ENCODE data around the gene CCL4L2.
"Not testable (repeated sequence)": the region's sequence is repeated elsewhere in the genome, so short reads cannot be mapped to it uniquely, and the experiment has no call there.

Gene CCL4L2

DNA sequence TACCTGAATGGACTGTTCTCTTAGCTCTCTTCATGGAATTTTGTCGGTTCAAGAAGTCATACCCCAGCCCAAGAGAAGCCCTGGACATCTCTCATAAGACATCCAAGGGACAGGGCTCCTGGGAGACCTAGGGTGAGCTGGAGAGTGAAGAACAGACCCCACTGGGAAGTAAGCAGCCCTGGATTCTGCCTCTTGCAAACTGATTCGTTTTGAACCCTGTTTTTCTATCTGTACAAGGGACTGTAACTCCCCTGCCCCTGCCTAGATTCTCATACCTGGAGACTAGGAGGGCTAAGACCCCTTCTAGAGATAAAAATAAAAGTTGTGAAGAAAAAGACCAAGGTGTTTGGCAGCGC lies 14.8 kb upstream of the CCL4L2 start:
- no peaks in the 10 kb centered on the region for H4K20me1 ChIP-seq (ENCODE audit: insufficient read depth, low read length, poor library complexity, severe bottlenecking)
- peaks cover 20% of the 10 kb centered on the region for H3K4me1 ChIP-seq (ENCODE audit: insufficient read depth, low read length, poor library complexity, severe bottlenecking)
- no peak overlapping the region for H3K4me2 ChIP-seq (ENCODE audit: low read depth, low read length, poor library complexity, severe bottlenecking)
- no peak overlapping the region for H3K4me3 ChIP-seq (ENCODE audit: low read length, poor library complexity, severe bottlenecking)
- no peaks in the 10 kb centered on the region for H3K79me2 ChIP-seq (ENCODE audit: insufficient read depth, low read length)
- H3K9me3 ChIP-seq (ENCODE audit: insufficient read depth, low read depth, low read length): no peaks in the 10 kb centered on the region
- no peaks in the 10 kb centered on the region for H3K9me2 ChIP-seq (replicated peaks; ENCODE audit: low read depth, low read length)
- no peaks in the 10 kb centered on the region for H3F3A ChIP-seq (ENCODE audit: low read depth)
- H3K27me3 ChIP-seq (ENCODE audit: insufficient read depth, low read length, poor library complexity, severe bottlenecking): no peaks in the 10 kb centered on the region
- no peak overlapping the region for H3K9ac ChIP-seq (ENCODE audit: low read depth, low read length, poor library complexity, severe bottlenecking)
- no peak overlapping the region for H2AFZ ChIP-seq (ENCODE audit: low read length)
- TF ChIP-seq EZH2phosphoT487 (IDR thresholded peaks at IDR 0.05; ENCODE audit: borderline replicate concordance): no peak
- TF ChIP-seq, protein P1, sequence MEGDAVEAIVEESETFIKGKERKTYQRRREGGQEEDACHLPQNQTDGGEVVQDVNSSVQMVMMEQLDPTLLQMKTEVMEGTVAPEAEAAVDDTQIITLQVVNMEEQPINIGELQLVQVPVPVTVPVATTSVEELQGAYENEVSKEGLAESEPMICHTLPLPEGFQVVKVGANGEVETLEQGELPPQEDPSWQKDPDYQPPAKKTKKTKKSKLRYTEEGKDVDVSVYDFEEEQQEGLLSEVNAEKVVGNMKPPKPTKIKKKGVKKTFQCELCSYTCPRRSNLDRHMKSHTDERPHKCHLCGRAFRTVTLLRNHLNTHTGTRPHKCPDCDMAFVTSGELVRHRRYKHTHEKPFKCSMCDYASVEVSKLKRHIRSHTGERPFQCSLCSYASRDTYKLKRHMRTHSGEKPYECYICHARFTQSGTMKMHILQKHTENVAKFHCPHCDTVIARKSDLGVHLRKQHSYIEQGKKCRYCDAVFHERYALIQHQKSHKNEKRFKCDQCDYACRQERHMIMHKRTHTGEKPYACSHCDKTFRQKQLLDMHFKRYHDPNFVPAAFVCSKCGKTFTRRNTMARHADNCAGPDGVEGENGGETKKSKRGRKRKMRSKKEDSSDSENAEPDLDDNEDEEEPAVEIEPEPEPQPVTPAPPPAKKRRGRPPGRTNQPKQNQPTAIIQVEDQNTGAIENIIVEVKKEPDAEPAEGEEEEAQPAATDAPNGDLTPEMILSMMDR (conservative IDR thresholded peaks at IDR 0.05; ENCODE audit: low read length): no peak
- H3K36me3 ChIP-seq (ENCODE audit: insufficient read depth, low read length): no peaks in the 10 kb centered on the region

DNA sequence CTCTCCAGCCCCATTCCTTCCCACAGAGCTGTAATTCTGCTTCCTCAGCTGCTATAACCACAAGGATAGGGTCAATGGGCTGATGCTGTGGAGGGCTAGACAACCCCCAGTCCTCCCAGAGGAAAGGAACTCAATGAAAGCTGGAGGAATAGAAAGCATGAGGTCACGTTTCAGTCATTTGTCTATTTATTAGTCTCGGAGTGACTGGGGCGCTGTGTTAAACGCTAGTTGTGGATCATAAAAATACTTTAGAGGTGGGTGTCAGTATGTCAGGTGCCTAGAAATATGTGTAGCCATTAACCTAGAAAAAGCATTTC lies 13.5 kb upstream of the CCL4L2 start:
- H3F3A ChIP-seq (ENCODE audit: low read depth): 0 out of 2 replicates have a peak, but pooled peaks cover 3% of the 10 kb centered on the region

DNA sequence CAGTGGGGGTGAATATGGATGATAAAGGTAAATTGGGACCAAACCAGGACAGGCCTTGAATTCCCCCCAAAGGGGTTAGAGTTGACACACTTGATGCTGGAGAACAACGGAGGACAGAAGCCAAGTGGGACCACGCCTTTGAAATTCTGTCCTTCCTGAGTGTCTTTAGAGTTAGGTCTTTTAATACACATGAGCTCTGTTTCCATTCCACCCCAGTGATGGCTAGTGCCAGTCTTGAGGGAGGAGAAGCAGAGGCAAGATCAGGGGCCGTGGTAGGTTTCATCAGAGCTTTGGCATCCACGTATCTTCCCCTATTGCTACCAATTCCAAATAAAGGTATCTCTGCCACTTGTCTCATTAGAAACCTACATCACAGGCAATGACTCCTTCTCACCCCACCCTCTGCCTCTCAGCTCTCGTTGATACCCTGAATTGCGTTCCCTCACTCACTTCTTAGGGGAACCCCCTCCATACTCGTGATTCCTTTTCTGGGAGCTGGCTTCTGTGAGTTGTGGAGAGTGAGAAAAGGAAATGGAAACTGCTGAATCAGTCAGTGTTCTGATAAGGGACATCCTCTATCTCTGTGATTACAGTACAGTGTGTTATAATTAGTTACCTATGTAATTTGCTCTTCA lies 11.9 kb upstream of the CCL4L2 start:
- Histone ChIP-seq H2AFZ (ENCODE audit: low read length) (no peak overlapping the region), H3K27me3 (ENCODE audit: insufficient read depth, low read length, poor library complexity, severe bottlenecking) (no peaks in the 10 kb centered on the region), H3K9ac (ENCODE audit: low read depth, low read length, poor library complexity, severe bottlenecking) (no peak overlapping the region), H3K9me3 (ENCODE audit: insufficient read depth, low read depth, low read length) (no peaks in the 10 kb centered on the region), H3K4me3 (ENCODE audit: low read length, poor library complexity, severe bottlenecking) (no peak overlapping the region), H4K20me1 (ENCODE audit: insufficient read depth, low read length, poor library complexity, severe bottlenecking) (no peaks in the 10 kb centered on the region), H3F3A (ENCODE audit: low read depth) (0 out of 2 replicates have a peak, but pooled peaks cover 3% of the 10 kb centered on the region), H3K36me3 (ENCODE audit: insufficient read depth, low read length) (no peaks in the 10 kb centered on the region), H3K4me1 (ENCODE audit: insufficient read depth, low read length, poor library complexity, severe bottlenecking) (peaks cover 30% of the 10 kb centered on the region), H3K9me2 (replicated peaks; ENCODE audit: low read depth, low read length) (no peaks in the 10 kb centered on the region), H3K4me2 (ENCODE audit: low read depth, low read length, poor library complexity, severe bottlenecking) (no peak overlapping the region), H3K79me2 (ENCODE audit: insufficient read depth, low read length) (no peaks in the 10 kb centered on the region)
- TF ChIP-seq, protein P1 (conservative IDR thresholded peaks at IDR 0.05; ENCODE audit: low read length): no peak
- no peak for TF ChIP-seq EZH2phosphoT487 (IDR thresholded peaks at IDR 0.05; ENCODE audit: borderline replicate concordance)

More for the DNA sequence above, 13.5 kb upstream of the CCL4L2 start:
- Histone ChIP-seq H3K27me3 (ENCODE audit: insufficient read depth, low read length, poor library complexity, severe bottlenecking) (no peaks in the 10 kb centered on the region), H3K4me1 (ENCODE audit: insufficient read depth, low read length, poor library complexity, severe bottlenecking) (peaks cover 22% of the 10 kb centered on the region), H3K9me2 (replicated peaks; ENCODE audit: low read depth, low read length) (no peaks in the 10 kb centered on the region), H2AFZ (ENCODE audit: low read length) (no peak overlapping the region), H4K20me1 (ENCODE audit: insufficient read depth, low read length, poor library complexity, severe bottlenecking) (no peaks in the 10 kb centered on the region), H3K4me2 (ENCODE audit: low read depth, low read length, poor library complexity, severe bottlenecking) (no peak overlapping the region), H3K9ac (ENCODE audit: low read depth, low read length, poor library complexity, severe bottlenecking) (no peak overlapping the region), H3K36me3 (ENCODE audit: insufficient read depth, low read length) (no peaks in the 10 kb centered on the region), H3K4me3 (ENCODE audit: low read length, poor library complexity, severe bottlenecking) (no peak overlapping the region), H3K9me3 (ENCODE audit: insufficient read depth, low read depth, low read length) (no peaks in the 10 kb centered on the region), H3K79me2 (ENCODE audit: insufficient read depth, low read length) (no peaks in the 10 kb centered on the region)
- TF ChIP-seq, protein P1 (conservative IDR thresholded peaks at IDR 0.05; ENCODE audit: low read length): no peak
- no peak for TF ChIP-seq EZH2phosphoT487 (IDR thresholded peaks at IDR 0.05; ENCODE audit: borderline replicate concordance)

DNA sequence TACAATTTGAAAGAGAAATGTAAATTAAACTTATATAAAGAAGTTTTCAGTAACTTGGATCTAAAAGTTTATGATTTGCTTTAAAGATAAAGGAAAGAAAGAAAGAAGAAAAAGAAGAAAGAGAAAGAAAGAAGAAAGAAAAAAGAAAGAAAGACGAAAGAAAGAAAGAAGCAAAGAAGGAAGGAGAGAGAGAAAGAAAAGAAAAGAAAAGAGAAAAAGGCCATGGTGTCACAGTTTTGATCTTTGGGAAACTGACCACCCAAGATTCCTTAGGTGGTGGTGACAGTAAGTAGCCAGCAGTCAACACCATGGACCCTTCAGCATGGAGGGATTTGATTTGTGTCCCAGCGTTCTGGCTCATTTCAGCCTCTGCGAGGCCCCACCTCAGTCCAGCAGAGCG lies 9.8 kb upstream of the CCL4L2 start:
- H3K9me3 ChIP-seq (ENCODE audit: insufficient read depth, low read depth, low read length); H3K4me3 ChIP-seq (ENCODE audit: low read length, poor library complexity, severe bottlenecking); H3K27me3 ChIP-seq (ENCODE audit: insufficient read depth, low read length, poor library complexity, severe bottlenecking); H3K79me2 ChIP-seq (ENCODE audit: insufficient read depth, low read length); H2AFZ ChIP-seq (ENCODE audit: low read length); H4K20me1 ChIP-seq (ENCODE audit: insufficient read depth, low read length, poor library complexity, severe bottlenecking); H3K9me2 ChIP-seq (replicated peaks; ENCODE audit: low read depth, low read length); H3K9ac ChIP-seq (ENCODE audit: low read depth, low read length, poor library complexity, severe bottlenecking); H3F3A ChIP-seq (ENCODE audit: low read depth); H3K36me3 ChIP-seq (ENCODE audit: insufficient read depth, low read length): not testable (repeated sequence)
- H3K4me1 ChIP-seq (ENCODE audit: insufficient read depth, low read length, poor library complexity, severe bottlenecking): peaks cover 26% of the 10 kb centered on the region
- peak overlapping the region; percentile 55 for H3K4me2 ChIP-seq (ENCODE audit: low read depth, low read length, poor library complexity, severe bottlenecking)

DNA sequence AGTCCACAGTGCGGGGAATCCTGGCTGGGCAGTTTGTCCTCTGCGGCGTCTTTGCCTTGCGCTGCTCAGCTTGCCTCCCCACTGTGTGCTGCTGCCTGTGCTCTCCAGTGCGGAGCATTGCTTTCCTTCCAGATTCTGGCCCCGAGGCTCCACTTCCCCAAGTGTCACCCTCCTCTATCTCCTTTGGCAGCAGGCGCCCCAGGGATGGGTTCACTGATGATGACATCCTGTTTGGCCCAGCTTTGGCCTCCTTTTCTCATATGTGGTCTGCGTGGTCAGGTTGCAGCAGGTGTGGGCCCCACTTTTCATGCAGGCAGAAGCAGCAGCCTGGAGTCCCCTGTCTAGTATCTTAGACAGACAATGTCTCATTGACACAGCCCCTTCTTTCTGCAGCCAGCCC lies 9.4 kb upstream of the CCL4L2 start:
- H3F3A ChIP-seq (ENCODE audit: low read depth); H3K9me2 ChIP-seq (replicated peaks; ENCODE audit: low read depth, low read length); H3K27me3 ChIP-seq (ENCODE audit: insufficient read depth, low read length, poor library complexity, severe bottlenecking); H4K20me1 ChIP-seq (ENCODE audit: insufficient read depth, low read length, poor library complexity, severe bottlenecking); H3K9me3 ChIP-seq (ENCODE audit: insufficient read depth, low read depth, low read length); H3K36me3 ChIP-seq (ENCODE audit: insufficient read depth, low read length); H3K9ac ChIP-seq (ENCODE audit: low read depth, low read length, poor library complexity, severe bottlenecking); H2AFZ ChIP-seq (ENCODE audit: low read length); H3K79me2 ChIP-seq (ENCODE audit: insufficient read depth, low read length): not testable (repeated sequence)
- Histone ChIP-seq H3K4me1 (ENCODE audit: insufficient read depth, low read length, poor library complexity, severe bottlenecking) (peaks cover 24% of the 10 kb centered on the region), H3K4me3 (ENCODE audit: low read length, poor library complexity, severe bottlenecking) (peak overlapping the region; percentile 40), H3K4me2 (ENCODE audit: low read depth, low read length, poor library complexity, severe bottlenecking) (peak overlapping the region; percentile 55)
